Measurements from ENCODE around the gene GOLGA6A. TPM values are rescaled to one million over a fixed set of nuclear protein-coding genes. Genes with fewer than 3 reads are reported as not detected.

The GOLGA6A gene
- total and polyA plus RNA-seq, 9 of the 15 experiments (the other 6 are each of a cell fraction or from before 2014, with no cell fraction given), result not detected

DNA sequence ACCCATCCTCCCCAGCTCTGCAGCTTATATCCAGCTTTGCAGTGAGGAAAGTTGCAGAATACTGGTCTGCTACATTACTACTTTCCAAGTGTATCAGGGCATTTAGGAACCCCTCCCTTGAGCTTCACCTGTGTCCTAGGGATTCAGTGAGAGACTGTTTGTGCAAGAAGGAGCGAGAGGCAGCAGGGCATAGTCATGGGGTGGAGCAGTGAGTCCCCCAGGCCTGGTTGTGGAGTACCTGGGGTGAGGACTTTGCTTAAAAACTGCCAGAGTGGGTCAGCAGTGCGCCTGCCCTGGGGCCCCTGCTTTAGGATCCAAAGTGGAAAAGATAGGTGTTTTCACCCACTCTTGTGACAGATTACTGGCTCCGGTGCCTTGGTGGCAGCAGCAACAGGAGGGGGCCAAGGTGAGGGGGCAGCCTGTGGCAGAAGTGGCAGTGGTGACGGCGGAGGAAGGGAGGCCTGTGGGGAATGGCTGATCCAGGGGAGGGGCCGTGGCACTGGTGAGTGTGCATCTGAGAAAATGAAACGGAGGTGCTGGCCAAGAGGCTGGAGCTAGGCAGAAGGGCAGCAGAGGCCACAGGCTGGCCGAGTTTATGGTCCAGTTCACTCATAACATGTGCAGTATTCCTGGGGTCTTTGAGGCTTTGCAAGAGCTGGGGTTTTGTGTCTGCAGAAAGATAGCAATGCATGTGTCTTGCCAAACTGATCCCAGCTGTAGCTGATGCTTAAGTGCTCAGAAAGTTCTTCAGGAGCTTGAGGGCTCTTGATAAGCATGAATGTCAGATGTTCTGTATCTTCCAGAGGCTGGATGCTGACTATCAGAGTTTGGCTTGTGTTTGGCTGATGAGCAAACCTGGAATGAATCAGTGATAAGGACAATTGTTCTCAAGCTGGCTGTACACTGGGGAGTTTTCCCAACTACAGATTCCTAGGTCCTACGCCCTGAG is 43.4 kb downstream of the GOLGA6A start (continued):
- TF ChIP-seq, protein P1, sequence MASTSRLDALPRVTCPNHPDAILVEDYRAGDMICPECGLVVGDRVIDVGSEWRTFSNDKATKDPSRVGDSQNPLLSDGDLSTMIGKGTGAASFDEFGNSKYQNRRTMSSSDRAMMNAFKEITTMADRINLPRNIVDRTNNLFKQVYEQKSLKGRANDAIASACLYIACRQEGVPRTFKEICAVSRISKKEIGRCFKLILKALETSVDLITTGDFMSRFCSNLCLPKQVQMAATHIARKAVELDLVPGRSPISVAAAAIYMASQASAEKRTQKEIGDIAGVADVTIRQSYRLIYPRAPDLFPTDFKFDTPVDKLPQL (IDR thresholded peaks at IDR 0.05; ENCODE audit: extremely low read depth, insufficient read length), result no peak
- TF ChIP-seq BHLHE40 (IDR thresholded peaks at IDR 0.05; ENCODE audit: low read length) (no peak), CBFA2T3 (IDR thresholded peaks at IDR 0.05) (peak; percentile 93), GABPB1 (CRISPR knock-in tag; IDR thresholded peaks at IDR 0.05) (no peak), ZNF274 (IDR thresholded peaks at IDR 0.05; ENCODE audit: borderline replicate concordance, low read depth, low read length) (no peak), GTF2F1 (IDR thresholded peaks at IDR 0.05; ENCODE audit: low read depth, low read length) (no peak), LCOR (CRISPR knock-in tag; IDR thresholded peaks at IDR 0.05) (no peak), CBFB (CRISPR knock-in tag; IDR thresholded peaks at IDR 0.05) (no peak), ZNF212 (CRISPR knock-in tag; IDR thresholded peaks at IDR 0.05) (no peak), ADNP (tag; IDR thresholded peaks at IDR 0.05) (no peak), GTF2E2 (tag; IDR thresholded peaks at IDR 0.05) (no peak), RHOXF2B (CRISPR knock-in tag; conservative IDR thresholded peaks at IDR 0.05) (no peak), TBL1XR1 (IDR thresholded peaks at IDR 0.05; ENCODE audit: low read length in 2 of 2) (no peak), FIP1L1 (IDR thresholded peaks at IDR 0.05; ENCODE audit: low read depth, low read length, poor library complexity, severe bottlenecking) (no peak), MCM2 (IDR thresholded peaks at IDR 0.05; ENCODE audit: low read depth) (no peak), SOX6 (IDR thresholded peaks at IDR 0.05) (peak; percentile 46; the same call in 1 of the 2 replicates), NFATC3 (IDR thresholded peaks at IDR 0.05) (no peak), ZNF232 (CRISPR knock-in tag; IDR thresholded peaks at IDR 0.05) (no peak), NR4A1 (CRISPR knock-in tag; IDR thresholded peaks at IDR 0.05) (no peak), NR4A1 (tag; IDR thresholded peaks at IDR 0.05) (no peak), ZNF766 (CRISPR knock-in tag; conservative IDR thresholded peaks at IDR 0.05) (no peak), FOXA3 (CRISPR knock-in tag; conservative IDR thresholded peaks at IDR 0.05 in 1 of 2, IDR thresholded peaks at IDR 0.05 in 1 of 2) (no peak), KLF16 (IDR thresholded peaks at IDR 0.05) (0 out of 2 replicates have a peak, but pooled peaks have one; percentile 45), ZNF408 (CRISPR knock-in tag; IDR thresholded peaks at IDR 0.05; ENCODE audit: low read depth) (no peak), BRCA1 (IDR thresholded peaks at IDR 0.05) (no peak), BRCA1 (CRISPR knock-in tag; IDR thresholded peaks at IDR 0.05) (no peak), THRAP3 (IDR thresholded peaks at IDR 0.05; ENCODE audit: borderline replicate concordance) (no peak)
- TF ChIP-seq, protein P2, sequence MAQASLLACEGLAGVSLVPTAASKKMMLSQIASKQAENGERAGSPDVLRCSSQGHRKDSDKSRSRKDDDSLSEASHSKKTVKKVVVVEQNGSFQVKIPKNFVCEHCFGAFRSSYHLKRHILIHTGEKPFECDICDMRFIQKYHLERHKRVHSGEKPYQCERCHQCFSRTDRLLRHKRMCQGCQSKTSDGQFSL (CRISPR knock-in tag; IDR thresholded peaks at IDR 0.05), result no peak
- TF ChIP-seq, protein P2 (tag; IDR thresholded peaks at IDR 0.05), result no peak
- TF ChIP-seq, protein P3, sequence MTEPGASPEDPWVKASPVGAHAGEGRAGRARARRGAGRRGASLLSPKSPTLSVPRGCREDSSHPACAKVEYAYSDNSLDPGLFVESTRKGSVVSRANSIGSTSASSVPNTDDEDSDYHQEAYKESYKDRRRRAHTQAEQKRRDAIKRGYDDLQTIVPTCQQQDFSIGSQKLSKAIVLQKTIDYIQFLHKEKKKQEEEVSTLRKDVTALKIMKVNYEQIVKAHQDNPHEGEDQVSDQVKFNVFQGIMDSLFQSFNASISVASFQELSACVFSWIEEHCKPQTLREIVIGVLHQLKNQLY (CRISPR knock-in tag; conservative IDR thresholded peaks at IDR 0.05), result no peak

Data from K562 (cell line).